HepG2 (cell line): ENCODE data around the gene COL8A1.

Experiments used
- GTF2F1 ChIP-seq: fragments of 150-350 bp; IDR thresholded peaks from 2 replicates; pipeline ENCODE4 v1.6.1; 2014; ENCODE audit warnings: low read length
- TCF7L2 ChIP-seq: IDR thresholded peaks from 2 replicates; pipeline ENCODE4 v1.6.1; 2011; ENCODE audit warnings: mild to moderate bottlenecking, low read depth, low read length, moderate library complexity
- TF ChIP-seq, protein P1 (sequence below), 2 experiments: IDR thresholded peaks; 2 replicates each; pipeline ENCODE4 v1.6.1; 2011 to 2012; ENCODE audit warnings: low read length in 2 of 2, borderline replicate concordance in 1 of 2, low read depth in 1 of 2, mild to moderate bottlenecking in 1 of 2, moderate library complexity in 1 of 2

DNA sequence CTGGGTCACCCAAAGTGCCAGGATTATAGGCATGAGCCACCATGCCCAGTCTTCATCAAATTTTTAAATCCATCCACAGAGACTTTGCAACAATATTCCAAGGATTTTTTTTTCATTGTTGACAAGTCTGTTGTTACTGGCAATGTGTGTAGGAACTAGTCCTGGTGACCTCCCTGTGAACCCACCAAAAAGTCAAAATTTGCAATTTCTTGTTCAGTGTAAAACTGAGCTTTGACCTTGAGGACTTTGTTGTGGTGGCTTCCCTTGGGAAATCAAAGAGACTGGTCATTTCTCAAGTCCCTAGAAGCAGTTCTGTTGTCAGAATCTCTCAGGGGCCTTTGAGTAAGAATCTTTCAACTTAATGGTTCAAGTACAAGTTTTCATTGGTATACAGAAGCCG, 36.9 kb upstream of the COL8A1 start:
- TF ChIP-seq, protein P1, sequence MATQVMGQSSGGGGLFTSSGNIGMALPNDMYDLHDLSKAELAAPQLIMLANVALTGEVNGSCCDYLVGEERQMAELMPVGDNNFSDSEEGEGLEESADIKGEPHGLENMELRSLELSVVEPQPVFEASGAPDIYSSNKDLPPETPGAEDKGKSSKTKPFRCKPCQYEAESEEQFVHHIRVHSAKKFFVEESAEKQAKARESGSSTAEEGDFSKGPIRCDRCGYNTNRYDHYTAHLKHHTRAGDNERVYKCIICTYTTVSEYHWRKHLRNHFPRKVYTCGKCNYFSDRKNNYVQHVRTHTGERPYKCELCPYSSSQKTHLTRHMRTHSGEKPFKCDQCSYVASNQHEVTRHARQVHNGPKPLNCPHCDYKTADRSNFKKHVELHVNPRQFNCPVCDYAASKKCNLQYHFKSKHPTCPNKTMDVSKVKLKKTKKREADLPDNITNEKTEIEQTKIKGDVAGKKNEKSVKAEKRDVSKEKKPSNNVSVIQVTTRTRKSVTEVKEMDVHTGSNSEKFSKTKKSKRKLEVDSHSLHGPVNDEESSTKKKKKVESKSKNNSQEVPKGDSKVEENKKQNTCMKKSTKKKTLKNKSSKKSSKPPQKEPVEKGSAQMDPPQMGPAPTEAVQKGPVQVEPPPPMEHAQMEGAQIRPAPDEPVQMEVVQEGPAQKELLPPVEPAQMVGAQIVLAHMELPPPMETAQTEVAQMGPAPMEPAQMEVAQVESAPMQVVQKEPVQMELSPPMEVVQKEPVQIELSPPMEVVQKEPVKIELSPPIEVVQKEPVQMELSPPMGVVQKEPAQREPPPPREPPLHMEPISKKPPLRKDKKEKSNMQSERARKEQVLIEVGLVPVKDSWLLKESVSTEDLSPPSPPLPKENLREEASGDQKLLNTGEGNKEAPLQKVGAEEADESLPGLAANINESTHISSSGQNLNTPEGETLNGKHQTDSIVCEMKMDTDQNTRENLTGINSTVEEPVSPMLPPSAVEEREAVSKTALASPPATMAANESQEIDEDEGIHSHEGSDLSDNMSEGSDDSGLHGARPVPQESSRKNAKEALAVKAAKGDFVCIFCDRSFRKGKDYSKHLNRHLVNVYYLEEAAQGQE (IDR thresholded peaks at IDR 0.05; ENCODE audit: borderline replicate concordance in 1 of 2, low read depth in 1 of 2, low read length in 2 of 2) = no peak
- TF ChIP-seq GTF2F1 (no peak), TCF7L2 (no peak)
